ENCODE measurements around the gene PHLDB2.

The PHLDB2 gene

DNA sequence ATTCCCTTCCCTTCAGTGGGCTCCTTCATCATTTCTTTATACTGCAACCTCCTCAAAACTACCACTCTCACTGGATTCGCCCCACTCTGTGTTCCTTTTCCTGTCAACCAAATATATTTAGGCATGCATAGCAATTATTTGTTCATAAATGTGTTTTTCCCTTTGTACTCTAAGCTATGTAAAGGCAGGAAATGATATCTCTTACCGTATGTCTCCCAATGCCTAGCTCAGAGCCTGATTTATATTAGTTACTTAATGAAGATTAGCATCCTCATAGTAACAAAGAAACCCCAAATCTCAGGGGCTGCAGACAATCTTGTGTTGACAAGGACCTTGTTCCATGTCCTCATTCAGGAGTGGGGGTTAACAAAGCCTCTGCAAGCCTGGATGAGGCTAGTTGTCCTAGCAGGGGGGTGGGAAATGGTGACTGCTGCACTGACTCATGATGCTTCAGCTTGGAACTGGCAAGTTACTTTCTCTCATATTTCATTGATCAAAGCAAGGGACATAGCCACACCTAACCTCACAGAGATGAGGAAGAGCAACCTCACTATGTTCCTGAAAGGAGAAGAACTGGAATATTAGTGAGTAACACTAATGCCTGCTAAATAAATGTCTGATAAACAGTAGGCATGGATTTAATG lies 15.2 kb downstream of the PHLDB2 start:
- ChIA-PET CTCF (interaction anchor here (1.1 to 3.5 kb wide), 8 partner anchors 8 to 157 kb away, joined by 3 to 36 read pairs (median 4); no protein-coding TSS in a partner anchor), POLR2A (interaction anchor here (0.6 to 1.5 kb wide), 2 partner anchors 8 to 14 kb away, joined by 3 to 5 read pairs; no protein-coding TSS in a partner anchor)
- TF ChIP-seq, protein P1, sequence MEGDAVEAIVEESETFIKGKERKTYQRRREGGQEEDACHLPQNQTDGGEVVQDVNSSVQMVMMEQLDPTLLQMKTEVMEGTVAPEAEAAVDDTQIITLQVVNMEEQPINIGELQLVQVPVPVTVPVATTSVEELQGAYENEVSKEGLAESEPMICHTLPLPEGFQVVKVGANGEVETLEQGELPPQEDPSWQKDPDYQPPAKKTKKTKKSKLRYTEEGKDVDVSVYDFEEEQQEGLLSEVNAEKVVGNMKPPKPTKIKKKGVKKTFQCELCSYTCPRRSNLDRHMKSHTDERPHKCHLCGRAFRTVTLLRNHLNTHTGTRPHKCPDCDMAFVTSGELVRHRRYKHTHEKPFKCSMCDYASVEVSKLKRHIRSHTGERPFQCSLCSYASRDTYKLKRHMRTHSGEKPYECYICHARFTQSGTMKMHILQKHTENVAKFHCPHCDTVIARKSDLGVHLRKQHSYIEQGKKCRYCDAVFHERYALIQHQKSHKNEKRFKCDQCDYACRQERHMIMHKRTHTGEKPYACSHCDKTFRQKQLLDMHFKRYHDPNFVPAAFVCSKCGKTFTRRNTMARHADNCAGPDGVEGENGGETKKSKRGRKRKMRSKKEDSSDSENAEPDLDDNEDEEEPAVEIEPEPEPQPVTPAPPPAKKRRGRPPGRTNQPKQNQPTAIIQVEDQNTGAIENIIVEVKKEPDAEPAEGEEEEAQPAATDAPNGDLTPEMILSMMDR (IDR thresholded peaks at IDR 0.05; ENCODE audit: insufficient read depth, low read length, missing control alignments), result no peak
- no peak for DNase-seq (ENCODE audit: low read depth, low spot score)
- H3K4me3 ChIP-seq (ENCODE audit: low read depth, low read length), result no peak overlapping the region

DNA sequence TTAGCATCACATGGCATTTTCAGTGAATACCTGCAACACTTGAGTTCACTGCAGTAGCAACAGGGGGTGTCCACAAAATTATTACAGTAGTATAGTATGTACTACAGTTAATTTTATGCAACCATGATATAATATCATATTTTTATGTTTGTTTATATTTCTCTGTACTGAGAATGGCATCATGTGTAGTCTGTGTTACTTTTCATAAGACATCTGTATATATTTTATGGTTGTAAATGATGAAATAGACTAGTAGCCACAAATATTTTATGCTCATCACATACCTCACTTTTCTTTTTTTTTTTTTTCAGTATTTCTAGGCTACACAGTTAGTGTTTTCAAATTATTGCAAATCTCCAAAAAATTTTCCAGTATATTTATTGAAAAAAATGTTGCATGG lies 22.4 kb downstream of the PHLDB2 start:
- no peak overlapping the region for H3K4me3 ChIP-seq (ENCODE audit: low read depth, low read length)
- ChIA-PET POLR2A (no interaction called here), CTCF (interaction anchor here (0.9 to 8.8 kb wide), 3 partner anchors 14 to 165 kb away, joined by 3 to 55 read pairs (median 5); no protein-coding TSS in a partner anchor)
- no peak for DNase-seq (ENCODE audit: low read depth, low spot score)
- TF ChIP-seq, protein P1 (IDR thresholded peaks at IDR 0.05; ENCODE audit: insufficient read depth, low read length, missing control alignments), result no peak

DNA sequence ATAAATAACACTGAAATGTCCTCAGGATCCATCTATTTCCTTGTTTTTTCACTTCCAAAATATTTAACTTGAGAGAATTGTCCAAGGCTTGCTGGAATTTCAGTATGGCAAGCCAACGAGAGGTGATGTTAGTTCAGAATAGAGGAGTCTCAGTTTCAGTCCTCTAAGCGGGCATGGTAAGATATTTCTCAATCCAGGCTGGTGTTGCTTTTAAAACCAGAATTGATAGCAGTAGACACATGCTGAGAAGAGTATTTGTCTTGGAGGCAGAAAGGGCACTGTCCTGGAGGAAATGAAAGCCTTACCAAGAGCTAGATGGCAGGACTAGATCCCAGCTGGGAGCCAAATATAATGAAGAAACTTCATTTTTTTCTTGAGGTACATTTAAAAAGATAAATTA lies 23.1 kb downstream of the PHLDB2 start:
- no peak overlapping the region for H3K4me3 ChIP-seq (ENCODE audit: low read depth, low read length)
- TF ChIP-seq, protein P1 (IDR thresholded peaks at IDR 0.05; ENCODE audit: insufficient read depth, low read length, missing control alignments), result no peak
- CTCF ChIA-PET, result interaction anchor here (0.9 to 8.8 kb wide), 7 partner anchors 13 to 213 kb away, joined by 3 to 55 read pairs (median 4); no protein-coding TSS in a partner anchor
- POLR2A ChIA-PET, result no interaction called here
- DNase-seq (ENCODE audit: low read depth, low spot score), result no peak

DNA sequence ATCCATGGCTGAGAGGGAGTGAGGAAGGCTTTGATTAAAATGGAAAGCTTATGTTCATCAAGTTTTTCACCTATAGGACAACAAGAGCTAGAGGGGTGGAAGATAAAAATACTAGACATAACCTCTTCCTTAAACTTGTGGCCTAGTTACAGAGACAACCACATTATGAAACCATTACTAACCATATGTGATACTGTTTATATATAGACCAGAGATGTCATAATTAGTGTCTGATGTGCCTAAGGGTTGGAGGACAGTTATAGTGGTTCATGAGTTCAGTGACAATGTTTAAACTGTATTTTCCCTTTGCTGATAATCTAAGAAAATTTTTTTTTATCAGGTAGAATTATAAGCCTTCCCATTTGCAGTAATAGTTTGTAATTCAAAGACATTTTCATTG lies 23.7 kb downstream of the PHLDB2 start:
- TF ChIP-seq, protein P1 (IDR thresholded peaks at IDR 0.05; ENCODE audit: insufficient read depth, low read length, missing control alignments), result no peak
- no peak for DNase-seq (ENCODE audit: low read depth, low spot score)
- CTCF ChIA-PET, result interaction anchor here (0.8 to 8.8 kb wide), 7 partner anchors 12 to 213 kb away, joined by 3 to 55 read pairs (median 4); no protein-coding TSS in a partner anchor
- H3K4me3 ChIP-seq (ENCODE audit: low read depth, low read length), result no peak overlapping the region
- POLR2A ChIA-PET, result no interaction called here

DNA sequence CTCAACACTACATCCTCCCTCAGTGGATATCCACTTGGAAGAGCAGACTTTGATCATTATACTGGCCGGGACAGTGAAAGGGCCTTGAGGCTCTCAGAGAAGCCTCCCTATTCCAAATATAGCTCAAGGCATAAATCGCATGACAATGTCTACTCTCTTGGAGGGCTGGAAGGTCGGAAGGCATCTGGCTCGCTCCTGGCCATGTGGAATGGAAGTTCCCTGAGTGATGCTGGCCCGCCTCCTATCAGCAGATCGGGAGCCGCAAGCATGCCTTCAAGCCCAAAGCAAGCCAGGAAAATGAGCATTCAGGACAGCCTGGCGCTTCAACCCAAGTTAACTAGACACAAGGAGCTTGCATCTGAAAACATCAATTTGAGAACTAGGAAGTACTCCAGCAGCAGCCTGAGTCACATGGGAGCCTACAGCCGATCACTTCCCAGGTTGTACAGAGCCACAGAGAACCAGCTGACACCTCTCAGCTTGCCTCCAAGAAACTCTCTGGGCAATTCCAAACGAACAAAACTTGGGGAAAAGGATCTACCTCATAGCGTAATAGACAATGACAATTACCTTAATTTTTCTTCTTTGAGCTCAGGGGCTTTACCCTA lies 25.4 kb downstream of the PHLDB2 start:
- POLR2A ChIA-PET, result no interaction called here
- TF ChIP-seq, protein P1 (IDR thresholded peaks at IDR 0.05; ENCODE audit: insufficient read depth, low read length, missing control alignments), result no peak
- H3K4me3 ChIP-seq (ENCODE audit: low read depth, low read length), result no peak overlapping the region
- DNase-seq (ENCODE audit: low read depth, low spot score), result no peak
- CTCF ChIA-PET, result interaction anchor here (0.8 to 8.8 kb wide), 7 partner anchors 10 to 168 kb away, joined by 3 to 55 read pairs (median 7); no protein-coding TSS in a partner anchor

DNA sequence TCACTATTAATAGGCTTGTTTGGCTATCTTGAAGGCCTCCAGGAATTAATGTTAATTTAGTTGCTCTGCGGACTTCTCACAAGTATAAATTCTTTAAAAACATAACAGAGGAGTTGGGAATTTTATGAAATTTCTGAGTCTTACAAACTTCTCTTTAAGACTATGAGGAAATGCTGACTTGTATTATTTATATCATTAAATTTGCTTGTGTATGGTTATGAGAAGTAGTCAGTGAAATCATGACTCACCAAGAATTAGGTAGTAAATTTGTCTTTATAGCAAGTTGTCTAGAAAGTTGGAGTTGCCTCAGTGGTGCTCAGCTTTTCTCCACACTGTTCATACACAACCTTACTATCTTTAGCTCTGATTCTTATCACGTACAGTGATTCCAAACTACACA lies 26.5 kb downstream of the PHLDB2 start:
- no peak overlapping the region for H3K4me3 ChIP-seq (ENCODE audit: low read depth, low read length)
- no peak for DNase-seq (ENCODE audit: low read depth, low spot score)
- ChIA-PET CTCF (interaction anchor here (1.4 to 8.8 kb wide), 5 partner anchors 9 to 169 kb away, joined by 6 to 55 read pairs (median 8); no protein-coding TSS in a partner anchor), POLR2A (no interaction called here)
- TF ChIP-seq, protein P1 (IDR thresholded peaks at IDR 0.05; ENCODE audit: insufficient read depth, low read length, missing control alignments), result no peak

Data from AG04449 (cell line).